Measurements from ENCODE around the gene ZBTB49.
"Not testable (repeated sequence)": the region's sequence is repeated elsewhere in the genome, so short reads cannot be mapped to it uniquely, and the experiment has no call there.

The ZBTB49 gene, protein sequence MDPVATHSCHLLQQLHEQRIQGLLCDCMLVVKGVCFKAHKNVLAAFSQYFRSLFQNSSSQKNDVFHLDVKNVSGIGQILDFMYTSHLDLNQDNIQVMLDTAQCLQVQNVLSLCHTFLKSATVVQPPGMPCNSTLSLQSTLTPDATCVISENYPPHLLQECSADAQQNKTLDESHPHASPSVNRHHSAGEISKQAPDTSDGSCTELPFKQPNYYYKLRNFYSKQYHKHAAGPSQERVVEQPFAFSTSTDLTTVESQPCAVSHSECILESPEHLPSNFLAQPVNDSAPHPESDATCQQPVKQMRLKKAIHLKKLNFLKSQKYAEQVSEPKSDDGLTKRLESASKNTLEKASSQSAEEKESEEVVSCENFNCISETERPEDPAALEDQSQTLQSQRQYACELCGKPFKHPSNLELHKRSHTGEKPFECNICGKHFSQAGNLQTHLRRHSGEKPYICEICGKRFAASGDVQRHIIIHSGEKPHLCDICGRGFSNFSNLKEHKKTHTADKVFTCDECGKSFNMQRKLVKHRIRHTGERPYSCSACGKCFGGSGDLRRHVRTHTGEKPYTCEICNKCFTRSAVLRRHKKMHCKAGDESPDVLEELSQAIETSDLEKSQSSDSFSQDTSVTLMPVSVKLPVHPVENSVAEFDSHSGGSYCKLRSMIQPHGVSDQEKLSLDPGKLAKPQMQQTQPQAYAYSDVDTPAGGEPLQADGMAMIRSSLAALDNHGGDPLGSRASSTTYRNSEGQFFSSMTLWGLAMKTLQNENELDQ

DNA sequence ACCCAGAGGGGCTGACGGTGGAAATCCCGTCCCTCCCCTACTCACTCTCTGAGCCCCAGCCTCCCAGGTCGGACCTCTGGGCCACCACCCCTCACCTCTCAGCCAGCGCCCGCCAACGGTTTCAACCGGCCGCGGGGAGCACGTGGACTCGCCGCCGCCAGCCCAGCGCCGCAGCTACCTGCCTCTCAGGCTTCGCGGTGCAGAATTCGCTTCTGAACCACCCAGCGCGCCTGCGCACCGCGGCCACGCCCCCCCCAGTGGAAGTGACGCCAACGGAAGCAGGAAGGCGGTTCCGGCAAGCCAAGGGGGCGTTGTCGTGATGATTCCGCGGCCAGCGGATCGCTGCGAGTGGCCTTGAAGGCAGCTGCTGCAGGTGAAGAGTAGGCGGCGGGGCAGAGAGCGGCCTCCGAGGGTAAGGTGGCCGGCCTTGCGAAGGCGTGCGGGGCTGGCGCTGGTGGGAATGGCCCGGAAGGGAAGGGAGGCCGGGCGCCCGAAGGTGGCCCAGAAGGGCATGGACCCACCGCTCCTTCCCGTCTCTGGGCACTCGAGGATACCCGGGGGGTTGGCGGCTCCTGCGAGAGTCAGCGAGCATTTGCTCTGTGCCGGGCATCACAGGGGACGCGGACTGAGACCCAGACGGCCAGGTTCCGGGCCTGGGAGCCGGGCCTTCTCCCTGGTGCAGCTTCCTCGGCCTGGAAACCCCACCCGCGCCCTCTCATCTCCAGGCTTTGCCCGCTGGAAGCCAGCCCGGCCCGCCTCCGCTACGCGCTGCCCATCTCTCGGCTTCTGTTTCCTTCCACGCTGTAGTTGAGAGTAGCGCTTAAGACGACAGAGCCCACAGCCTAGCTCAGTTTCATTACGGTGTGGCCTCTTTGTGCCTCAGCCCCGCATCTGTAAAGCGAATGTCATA lies at the start of gene ZBTB49, which contains the start of gene LYAR:
ZBTB49 (plus strand) TSS at position 311 of the 910 bp plus-strand sequence. CDS start 9,695 bp downstream, outside the sequence.
LYAR (minus strand) TSS at position 214 of the 910 bp plus-strand sequence. CDS start 6,412 bp downstream, outside the sequence.
- Mint-ChIP-seq H3K27me3 (no peaks in the 10 kb centered on the region), H3K4me3 (peak within 1 kb of the TSS; percentile 97), H3K4me1 (ENCODE audit: low read depth) (peaks cover 61% of the 10 kb centered on the region), H3K27ac (peak within 1 kb of the TSS; percentile 94), H3K9me3 (no peaks in the 10 kb centered on the region), H3K36me3 (ENCODE audit: low read depth) (peaks cover 62% of the 10 kb centered on the region)
- peak; percentile 99 for DNase-seq

DNA sequence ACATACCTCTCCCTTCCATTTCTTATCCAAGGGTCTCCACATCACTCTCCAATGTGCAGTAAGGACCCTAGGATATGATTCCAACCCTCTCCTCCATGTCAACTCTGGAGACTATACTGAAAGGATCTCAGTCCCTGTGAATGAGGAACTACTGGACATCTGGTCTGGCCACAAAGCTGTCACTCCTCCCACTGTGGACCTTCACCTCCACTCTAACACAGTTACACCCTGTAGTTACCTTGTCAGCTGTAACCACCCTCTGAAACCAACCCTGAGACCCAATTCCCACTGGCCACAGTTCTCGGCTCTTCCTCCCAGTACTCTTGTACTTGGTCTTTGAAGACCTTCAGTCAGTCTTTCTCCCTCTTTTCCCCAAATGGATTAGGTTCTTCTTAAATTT lies 44.9 kb upstream of the ZBTB49 start:
- Mint-ChIP-seq H3K27ac (peak overlapping the region; percentile 23), H3K9me3 (no peaks in the 10 kb centered on the region), H3K4me1 (ENCODE audit: low read depth) (peaks cover 25% of the 10 kb centered on the region), H3K27me3 (no peaks in the 10 kb centered on the region), H3K4me3 (no peak overlapping the region), H3K36me3 (ENCODE audit: low read depth) (peaks cover 71% of the 10 kb centered on the region)
- DNase-seq: no peak

DNA sequence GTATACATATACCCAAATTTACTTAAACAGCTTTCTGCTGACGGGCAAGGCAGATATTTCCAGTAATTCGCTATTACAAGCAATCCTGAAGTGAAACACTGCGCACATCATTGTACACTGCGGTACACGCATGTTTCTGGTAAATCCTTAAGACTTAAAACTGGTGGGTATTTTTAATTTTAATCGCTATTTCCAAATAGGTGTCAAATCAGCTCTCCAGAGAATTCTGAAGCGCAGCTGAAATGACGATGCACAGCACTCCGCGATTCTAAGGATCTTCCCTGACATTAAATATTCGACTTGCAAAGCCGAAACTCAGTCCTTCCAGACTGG lies 42.4 kb upstream of the ZBTB49 start:
- no peak for DNase-seq
- no peaks in the 10 kb centered on the region for H3K9me3 Mint-ChIP-seq
- peaks cover 24% of the 10 kb centered on the region for H3K4me1 Mint-ChIP-seq (ENCODE audit: low read depth)
- peak overlapping the region; percentile 96 for H3K4me3 Mint-ChIP-seq
- H3K27ac Mint-ChIP-seq: peak overlapping the region; percentile 98
- no peaks in the 10 kb centered on the region for H3K27me3 Mint-ChIP-seq
- H3K36me3 Mint-ChIP-seq (ENCODE audit: low read depth): peaks cover 49% of the 10 kb centered on the region

DNA sequence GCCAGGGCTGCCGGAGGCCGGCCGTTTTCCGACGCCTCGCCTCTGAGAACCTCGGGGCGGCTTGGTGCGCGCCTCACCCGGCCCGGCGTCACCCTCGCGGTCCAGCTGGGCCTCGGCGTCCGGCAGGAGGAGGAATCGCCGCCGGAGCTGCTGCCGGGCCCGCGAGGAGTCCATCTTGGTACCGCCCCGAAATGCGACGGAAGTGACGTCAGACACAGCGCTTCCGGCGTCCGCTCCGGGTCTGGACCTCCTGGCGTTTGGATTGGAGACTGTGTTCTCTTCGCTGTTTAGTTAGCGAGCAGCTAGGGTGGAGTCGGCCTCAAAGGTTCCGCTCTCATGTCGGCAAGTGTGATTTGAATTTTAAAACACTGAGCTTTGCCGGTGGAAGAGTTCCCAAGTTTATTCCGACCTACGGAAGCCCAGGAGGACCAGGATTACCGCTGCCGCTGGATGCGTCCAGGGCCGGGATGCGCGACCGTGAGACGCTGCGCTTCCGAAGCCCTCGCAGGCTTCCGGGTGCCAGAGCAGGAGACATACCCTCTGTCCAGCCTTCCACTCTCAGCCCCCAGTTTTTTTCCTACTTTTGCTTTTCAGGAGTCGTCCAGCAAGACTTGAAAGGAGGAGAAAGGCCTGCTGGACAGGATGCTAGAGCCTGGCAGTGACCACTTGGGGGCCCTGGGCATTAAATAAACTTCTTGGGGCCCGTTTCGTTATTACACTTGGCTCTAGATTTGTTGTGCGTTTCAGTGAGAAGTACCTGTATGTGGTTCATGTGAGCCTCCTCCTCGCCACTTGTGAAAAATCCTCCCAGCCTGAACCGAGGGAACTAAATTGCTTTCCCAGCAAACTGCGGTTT lies 41.8 kb upstream of the ZBTB49 start, which contains the start of gene TMEM128:
TMEM128 (minus strand) TSS at position 195 of the 856 bp plus-strand sequence; CDS start at position 174, 21 bp downstream.
- Mint-ChIP-seq H3K27ac (peak within 1 kb of the TSS; percentile 98), H3K9me3 (no peaks in the 10 kb centered on the region), H3K4me1 (ENCODE audit: low read depth) (peaks cover 28% of the 10 kb centered on the region), H3K27me3 (no peaks in the 10 kb centered on the region), H3K36me3 (ENCODE audit: low read depth) (peaks cover 45% of the 10 kb centered on the region), H3K4me3 (peak within 1 kb of the TSS; percentile 96)
- peak; percentile 95 for DNase-seq

DNA sequence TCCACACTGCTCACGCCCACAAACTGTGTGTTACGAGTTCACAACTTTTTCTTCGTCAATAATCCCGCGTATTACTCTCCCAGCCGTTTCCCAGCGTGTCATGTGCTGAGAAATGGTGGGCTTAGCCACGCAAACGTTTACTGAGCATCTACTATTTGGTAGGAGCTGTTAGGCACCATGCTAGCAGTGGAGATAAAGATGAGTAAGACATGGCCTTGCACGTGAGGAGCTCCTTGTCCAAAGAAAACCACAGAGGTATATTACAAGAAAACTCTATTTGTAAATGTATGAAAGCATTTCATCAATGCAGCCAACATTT lies 41.2 kb upstream of the ZBTB49 start:
- Mint-ChIP-seq H3K9me3 (no peaks in the 10 kb centered on the region), H3K36me3 (ENCODE audit: low read depth) (peaks cover 39% of the 10 kb centered on the region), H3K27me3 (no peaks in the 10 kb centered on the region), H3K27ac (peak overlapping the region; percentile 98), H3K4me3 (peak overlapping the region; percentile 96), H3K4me1 (ENCODE audit: low read depth) (peaks cover 28% of the 10 kb centered on the region)
- no peak for DNase-seq

DNA sequence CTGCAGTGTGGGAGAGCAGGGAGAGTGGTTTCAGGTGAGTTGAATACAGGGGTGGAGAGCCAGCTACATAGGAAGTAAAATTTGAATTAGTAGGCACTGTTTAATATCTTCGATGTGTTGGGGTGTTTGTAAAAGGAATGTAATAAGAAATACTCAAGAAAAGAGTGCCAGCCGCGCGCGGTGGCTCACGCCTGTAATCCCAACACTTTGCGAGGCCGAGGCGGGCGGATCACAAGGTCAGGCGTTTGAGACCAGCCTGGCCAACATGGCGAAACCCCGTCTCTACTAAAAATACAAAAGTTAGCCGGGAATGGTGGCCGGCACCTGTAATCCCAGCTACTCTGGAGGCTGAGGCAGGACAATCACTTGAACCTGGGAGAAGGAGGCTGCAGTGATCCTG lies 40.7 kb upstream of the ZBTB49 start:
- DNase-seq, H3K9me3 Mint-ChIP-seq, H3K27me3 Mint-ChIP-seq: not testable (repeated sequence)
- Mint-ChIP-seq H3K4me1 (ENCODE audit: low read depth) (peaks cover 28% of the 10 kb centered on the region), H3K36me3 (ENCODE audit: low read depth) (peaks cover 34% of the 10 kb centered on the region), H3K4me3 (peak overlapping the region; percentile 96), H3K27ac (peak overlapping the region; percentile 98)

DNA sequence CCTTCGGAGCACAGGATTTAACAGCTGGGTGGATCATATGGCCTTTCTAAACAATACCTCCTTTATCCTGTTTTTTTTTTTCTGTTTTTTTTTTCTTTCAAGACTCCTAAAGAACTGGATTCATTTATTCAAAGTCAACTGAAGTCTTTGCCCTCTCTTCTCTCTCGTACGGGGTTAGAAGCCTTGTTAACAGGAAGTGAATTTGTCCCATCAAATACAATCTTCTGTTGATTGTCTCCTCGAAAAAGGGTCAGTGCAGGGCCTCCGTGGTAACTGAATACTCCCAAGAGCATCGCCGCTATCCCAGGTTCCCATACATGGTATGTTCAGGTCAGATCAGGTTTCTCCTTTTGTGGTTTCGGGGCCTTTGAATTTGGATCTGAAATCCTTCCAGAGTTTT lies 40.2 kb upstream of the ZBTB49 start:
- no peak overlapping the region for H3K27ac Mint-ChIP-seq

DNA sequence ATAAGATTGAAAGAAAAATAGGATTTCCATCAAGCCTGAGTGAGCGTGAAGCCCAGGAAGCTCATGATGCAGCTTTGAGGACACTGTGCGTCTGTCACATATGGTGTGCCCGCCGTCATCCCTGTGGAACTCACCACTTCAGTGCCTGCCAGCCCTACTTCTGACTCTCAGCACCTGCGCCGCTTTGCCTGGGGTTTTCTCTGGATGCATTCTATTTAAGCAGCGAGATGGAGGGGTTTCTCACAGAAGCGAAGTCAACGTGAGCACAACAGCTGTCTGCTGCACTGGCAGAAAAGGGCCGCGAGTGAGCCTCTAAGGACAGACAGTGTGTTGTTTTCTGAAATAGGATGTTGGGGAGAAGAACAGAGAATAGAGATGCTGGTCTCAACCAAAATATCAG lies 35.9 kb upstream of the ZBTB49 start:
- H3K4me1 Mint-ChIP-seq (ENCODE audit: low read depth): peaks cover 5% of the 10 kb centered on the region
- no peaks in the 10 kb centered on the region for H3K27me3 Mint-ChIP-seq
- no peaks in the 10 kb centered on the region for H3K9me3 Mint-ChIP-seq
- H3K27ac Mint-ChIP-seq: no peak overlapping the region
- no peak for DNase-seq
- H3K36me3 Mint-ChIP-seq (ENCODE audit: low read depth): no peaks in the 10 kb centered on the region
- no peak overlapping the region for H3K4me3 Mint-ChIP-seq

More for the DNA sequence above, 40.2 kb upstream of the ZBTB49 start:
- H3K4me1 Mint-ChIP-seq (ENCODE audit: low read depth): peaks cover 28% of the 10 kb centered on the region
- no peaks in the 10 kb centered on the region for H3K9me3 Mint-ChIP-seq
- H3K4me3 Mint-ChIP-seq: peak overlapping the region; percentile 35
- H3K27me3 Mint-ChIP-seq: no peaks in the 10 kb centered on the region
- H3K36me3 Mint-ChIP-seq (ENCODE audit: low read depth): peaks cover 29% of the 10 kb centered on the region
- no peak for DNase-seq

DNA sequence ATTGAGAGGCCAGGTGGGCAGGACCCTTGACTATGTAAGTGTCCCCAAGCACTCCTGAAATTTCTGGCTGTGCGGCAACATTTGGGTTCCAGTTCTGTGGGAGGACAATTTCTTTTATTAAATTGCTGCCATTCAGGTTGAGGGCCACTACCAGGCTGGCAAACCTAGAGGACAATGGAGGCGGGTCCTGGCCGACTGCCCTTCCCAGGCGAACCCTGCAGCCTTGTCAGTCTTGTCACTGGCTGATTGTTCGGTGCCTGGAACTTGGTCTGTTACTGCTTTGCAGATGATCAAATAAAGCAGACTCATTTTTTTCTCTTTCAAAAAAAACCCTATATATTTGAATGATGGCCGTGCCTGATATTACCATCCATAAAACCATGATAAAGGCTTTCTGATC lies 35.4 kb upstream of the ZBTB49 start:
- no peak overlapping the region for H3K27ac Mint-ChIP-seq

DNA sequence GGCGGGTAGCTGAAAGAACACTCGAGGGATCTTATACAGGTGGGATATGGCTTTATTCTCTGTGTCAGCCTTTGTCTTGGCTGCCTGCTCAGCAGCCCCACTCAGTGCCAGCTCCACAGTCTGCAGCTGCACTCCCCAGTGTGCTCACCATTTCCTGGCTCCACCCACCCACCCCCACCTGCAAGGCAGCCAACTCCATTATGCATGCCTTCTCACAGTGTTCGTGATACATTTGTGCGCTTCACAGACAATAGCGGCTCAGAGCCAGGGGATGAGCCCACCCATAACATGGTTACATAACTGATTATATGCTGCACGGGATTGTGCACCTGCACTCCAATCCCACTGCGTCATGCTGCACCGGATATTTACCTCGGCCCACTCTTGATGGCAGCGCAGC lies 33.3 kb upstream of the ZBTB49 start:
- Mint-ChIP-seq H3K4me1 (ENCODE audit: low read depth) (peaks cover 8% of the 10 kb centered on the region), H3K27me3 (no peaks in the 10 kb centered on the region), H3K9me3 (no peaks in the 10 kb centered on the region), H3K27ac (no peak overlapping the region), H3K4me3 (no peak overlapping the region), H3K36me3 (ENCODE audit: low read depth) (no peaks in the 10 kb centered on the region)
- DNase-seq: no peak

More for the DNA sequence above, 35.4 kb upstream of the ZBTB49 start:
- H3K4me3 Mint-ChIP-seq: no peak overlapping the region
- H3K36me3 Mint-ChIP-seq (ENCODE audit: low read depth): no peaks in the 10 kb centered on the region
- H3K4me1 Mint-ChIP-seq (ENCODE audit: low read depth): peaks cover 3% of the 10 kb centered on the region
- DNase-seq: no peak
- H3K9me3 Mint-ChIP-seq: no peaks in the 10 kb centered on the region
- no peaks in the 10 kb centered on the region for H3K27me3 Mint-ChIP-seq

DNA sequence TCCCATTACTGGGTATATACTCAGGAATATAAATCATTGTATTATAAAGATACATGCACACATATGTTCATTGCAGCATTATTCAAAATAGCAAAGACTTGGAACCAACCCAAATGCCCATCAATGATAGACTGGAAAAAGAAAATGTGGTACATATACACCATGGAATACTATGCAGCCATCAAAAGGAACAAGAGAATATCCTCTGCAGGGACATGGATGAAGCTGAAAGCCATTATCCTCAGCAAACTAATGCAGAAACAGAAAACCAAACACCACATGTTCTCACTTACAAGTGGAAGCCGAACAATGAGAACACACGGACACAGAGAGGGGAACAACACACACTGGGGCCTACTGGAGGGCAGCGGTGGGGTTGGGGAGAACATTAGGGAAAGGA lies 32.3 kb upstream of the ZBTB49 start:
- H3K36me3 Mint-ChIP-seq (ENCODE audit: low read depth); H3K27me3 Mint-ChIP-seq; H3K9me3 Mint-ChIP-seq; DNase-seq; H3K4me1 Mint-ChIP-seq (ENCODE audit: low read depth); H3K27ac Mint-ChIP-seq; H3K4me3 Mint-ChIP-seq: not testable (repeated sequence)

DNA sequence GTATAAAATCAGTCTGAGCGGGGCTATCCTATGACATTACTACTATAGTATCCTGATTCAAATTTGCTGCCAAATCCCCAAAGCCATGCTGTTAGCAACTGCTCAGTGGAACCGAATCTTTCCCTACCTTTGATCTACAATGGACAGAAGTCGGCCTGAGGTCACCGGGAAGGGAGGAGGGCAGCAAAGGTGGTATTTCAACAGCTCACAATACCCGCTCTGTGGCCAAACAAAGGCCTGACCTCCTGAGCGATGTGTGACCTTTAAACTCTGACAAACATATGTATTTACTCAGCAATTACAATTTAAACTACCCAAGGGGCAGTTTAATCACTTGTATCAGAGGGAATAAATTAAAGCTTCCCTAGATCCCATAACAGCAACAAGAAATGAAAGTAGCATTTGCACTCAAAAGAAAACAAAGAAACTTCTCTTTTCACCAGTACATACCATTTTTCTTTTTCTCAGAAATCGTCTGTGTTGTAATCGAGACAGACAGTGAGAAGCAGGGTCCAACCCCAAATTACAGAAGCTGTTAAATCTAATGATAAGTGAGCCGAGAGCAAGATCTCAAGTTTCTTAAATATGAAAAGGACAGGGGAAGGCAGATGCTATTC lies 30.5 kb upstream of the ZBTB49 start:
- Mint-ChIP-seq H3K27ac (no peak overlapping the region), H3K4me1 (ENCODE audit: low read depth) (peaks cover 5% of the 10 kb centered on the region), H3K4me3 (no peak overlapping the region), H3K9me3 (no peaks in the 10 kb centered on the region), H3K36me3 (ENCODE audit: low read depth) (no peaks in the 10 kb centered on the region), H3K27me3 (no peaks in the 10 kb centered on the region)
- DNase-seq: no peak

DNA sequence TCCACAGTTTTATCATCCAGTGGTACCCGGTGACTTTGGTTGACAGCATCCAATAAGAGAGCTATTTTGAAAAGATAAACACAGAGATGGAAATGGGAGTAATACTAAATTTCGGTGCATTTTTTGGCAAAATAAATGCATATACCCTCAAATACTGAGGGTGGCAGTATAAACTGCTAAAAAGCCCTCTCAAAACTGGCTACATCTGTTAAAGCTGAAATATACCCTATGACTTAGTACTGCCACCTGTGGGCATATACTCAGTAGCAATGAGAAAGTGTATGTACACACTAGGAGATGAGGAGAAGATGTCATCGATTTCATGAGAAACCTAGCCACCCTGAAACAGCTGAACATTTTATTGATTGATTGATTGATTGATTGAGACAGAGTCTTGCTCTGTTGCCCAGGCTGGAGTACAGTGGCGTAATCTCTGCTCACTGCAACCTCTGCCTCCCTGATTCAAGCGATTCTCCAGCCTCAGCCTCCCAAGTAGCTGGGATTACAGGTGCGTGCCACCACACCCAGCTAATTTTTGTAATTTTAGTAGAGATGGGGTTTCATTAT lies 29.8 kb upstream of the ZBTB49 start:
- Mint-ChIP-seq H3K4me1 (ENCODE audit: low read depth) (peaks cover 6% of the 10 kb centered on the region), H3K27ac (no peak overlapping the region), H3K9me3 (no peaks in the 10 kb centered on the region), H3K4me3 (no peak overlapping the region), H3K36me3 (ENCODE audit: low read depth) (no peaks in the 10 kb centered on the region), H3K27me3 (no peaks in the 10 kb centered on the region)
- DNase-seq: no peak

All from activated T-cell treated with anti-CD3 and anti-CD28 coated beads, Interleukin-2, amount 50 U/mL, for 24 hours (primary cell).